OCI-LY3 (cell line): ENCODE results near the gene COL9A2.

Experiments
- EZH2phosphoT487 ChIP-seq: fragments of 200-600 bp; shearing (Covaris generic); IDR thresholded peaks from 2 replicates; pipeline ENCODE4 v1.6.1; 2018; ENCODE audit warnings: antibody characterized with exemption, mixed run types, low read depth
- TF ChIP-seq, protein P1 (sequence below): fragments of 200-600, 300-600 bp; sonication (generic); IDR thresholded peaks from 2 replicates; pipeline ENCODE4 v1.5.1; 2014; ENCODE audit warnings: antibody characterized with exemption, low read length, low read depth

DNA sequence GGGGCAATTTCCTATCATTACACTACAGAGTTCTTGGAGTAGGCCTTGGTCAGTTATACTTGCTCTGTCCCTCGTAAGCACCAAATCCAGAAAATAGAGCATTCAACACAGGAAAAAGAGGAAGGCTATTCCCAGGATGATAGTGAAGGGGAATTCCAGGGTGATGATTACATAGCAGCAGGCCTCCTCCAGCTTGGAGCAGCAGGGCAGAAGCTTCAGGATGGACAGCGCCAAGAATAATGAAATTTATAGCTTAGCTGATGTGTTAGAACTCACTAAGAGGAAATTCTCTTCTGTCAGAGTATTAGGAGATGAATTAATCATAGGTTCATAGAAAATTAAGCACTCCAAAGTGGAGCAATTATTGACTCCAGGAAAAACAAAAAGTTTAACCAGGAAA lies 45.6 kb upstream of the COL9A2 start:
- TF ChIP-seq, protein P1, sequence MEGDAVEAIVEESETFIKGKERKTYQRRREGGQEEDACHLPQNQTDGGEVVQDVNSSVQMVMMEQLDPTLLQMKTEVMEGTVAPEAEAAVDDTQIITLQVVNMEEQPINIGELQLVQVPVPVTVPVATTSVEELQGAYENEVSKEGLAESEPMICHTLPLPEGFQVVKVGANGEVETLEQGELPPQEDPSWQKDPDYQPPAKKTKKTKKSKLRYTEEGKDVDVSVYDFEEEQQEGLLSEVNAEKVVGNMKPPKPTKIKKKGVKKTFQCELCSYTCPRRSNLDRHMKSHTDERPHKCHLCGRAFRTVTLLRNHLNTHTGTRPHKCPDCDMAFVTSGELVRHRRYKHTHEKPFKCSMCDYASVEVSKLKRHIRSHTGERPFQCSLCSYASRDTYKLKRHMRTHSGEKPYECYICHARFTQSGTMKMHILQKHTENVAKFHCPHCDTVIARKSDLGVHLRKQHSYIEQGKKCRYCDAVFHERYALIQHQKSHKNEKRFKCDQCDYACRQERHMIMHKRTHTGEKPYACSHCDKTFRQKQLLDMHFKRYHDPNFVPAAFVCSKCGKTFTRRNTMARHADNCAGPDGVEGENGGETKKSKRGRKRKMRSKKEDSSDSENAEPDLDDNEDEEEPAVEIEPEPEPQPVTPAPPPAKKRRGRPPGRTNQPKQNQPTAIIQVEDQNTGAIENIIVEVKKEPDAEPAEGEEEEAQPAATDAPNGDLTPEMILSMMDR = no peak
- TF ChIP-seq EZH2phosphoT487 = no peak
